NCI-H1436 (cell line): ENCODE measurements around the gene GRPEL2.

Experiments used
- DNase-seq: peaks from one replicate; lab custom pipeline; 2025; lab: John Stamatoyannopoulos, UW

GRPEL2 gene, protein sequence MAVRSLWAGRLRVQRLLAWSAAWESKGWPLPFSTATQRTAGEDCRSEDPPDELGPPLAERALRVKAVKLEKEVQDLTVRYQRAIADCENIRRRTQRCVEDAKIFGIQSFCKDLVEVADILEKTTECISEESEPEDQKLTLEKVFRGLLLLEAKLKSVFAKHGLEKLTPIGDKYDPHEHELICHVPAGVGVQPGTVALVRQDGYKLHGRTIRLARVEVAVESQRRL

GRCh38 chr5:149345147-149345891 lies at the start of gene GRPEL2:
Gene GRPEL2, plus strand, starts transcription at chr5:149345499. Its CDS starts 41 bp downstream, at chr5:149345540.
- peak; percentile 94 for DNase-seq

DNA sequence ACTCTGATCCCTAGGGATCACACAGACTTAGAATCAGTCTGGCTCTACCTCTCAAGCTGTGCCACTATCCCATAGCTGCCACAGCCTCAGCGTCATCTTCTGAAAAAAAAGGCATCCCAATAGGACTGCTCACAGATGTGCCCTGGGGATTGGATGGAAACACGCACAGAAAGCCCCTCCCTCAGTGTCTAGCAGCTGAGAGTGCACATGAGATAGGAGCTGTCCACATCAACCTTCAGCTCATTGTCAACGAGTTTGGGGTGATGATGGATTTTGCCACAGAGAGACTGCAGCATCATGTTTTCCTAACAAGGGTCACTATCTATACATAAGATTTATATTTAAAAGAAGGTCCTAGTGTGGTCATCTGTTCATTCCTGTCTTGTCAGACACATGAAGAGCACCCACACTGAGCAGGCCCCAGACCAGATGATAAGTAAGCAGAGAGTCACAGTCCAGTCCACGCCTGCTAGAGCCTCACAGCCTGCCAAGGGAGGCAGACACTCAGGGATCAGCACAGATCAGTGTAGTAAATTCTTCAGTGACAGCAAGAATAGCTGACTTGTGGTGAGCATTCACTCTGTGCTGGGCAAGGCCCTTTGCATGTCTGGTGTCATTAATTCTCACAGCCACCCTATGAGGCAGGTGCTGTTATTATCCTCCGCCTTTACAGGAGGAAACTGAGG lies 47.8 kb upstream of the GRPEL2 start:
- DNase-seq, result no peak

DNA sequence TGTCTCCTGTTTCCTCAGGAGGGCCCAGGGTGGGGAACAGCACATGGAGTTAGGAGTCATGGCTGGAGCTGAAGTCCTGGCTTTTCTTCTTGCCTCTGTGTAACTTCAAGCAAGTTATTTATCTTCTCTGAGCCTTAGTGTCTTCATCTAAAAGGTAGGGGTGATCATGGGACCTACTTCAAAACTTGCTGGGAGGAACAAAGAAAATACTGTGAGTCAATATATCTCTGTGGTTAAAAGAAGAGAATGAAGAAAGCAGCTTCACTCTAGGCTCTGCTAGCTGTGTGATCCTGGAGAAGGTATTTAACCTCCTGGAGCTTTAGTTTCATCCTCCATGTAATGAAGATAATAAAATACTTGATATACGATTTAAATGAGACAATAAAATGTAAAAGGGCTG lies 47.1 kb upstream of the GRPEL2 start:
- DNase-seq, result no peak

GRCh38 chr5:149298842-149299404 lies 46.4 kb upstream of the GRPEL2 start:
- no peak for DNase-seq

DNA sequence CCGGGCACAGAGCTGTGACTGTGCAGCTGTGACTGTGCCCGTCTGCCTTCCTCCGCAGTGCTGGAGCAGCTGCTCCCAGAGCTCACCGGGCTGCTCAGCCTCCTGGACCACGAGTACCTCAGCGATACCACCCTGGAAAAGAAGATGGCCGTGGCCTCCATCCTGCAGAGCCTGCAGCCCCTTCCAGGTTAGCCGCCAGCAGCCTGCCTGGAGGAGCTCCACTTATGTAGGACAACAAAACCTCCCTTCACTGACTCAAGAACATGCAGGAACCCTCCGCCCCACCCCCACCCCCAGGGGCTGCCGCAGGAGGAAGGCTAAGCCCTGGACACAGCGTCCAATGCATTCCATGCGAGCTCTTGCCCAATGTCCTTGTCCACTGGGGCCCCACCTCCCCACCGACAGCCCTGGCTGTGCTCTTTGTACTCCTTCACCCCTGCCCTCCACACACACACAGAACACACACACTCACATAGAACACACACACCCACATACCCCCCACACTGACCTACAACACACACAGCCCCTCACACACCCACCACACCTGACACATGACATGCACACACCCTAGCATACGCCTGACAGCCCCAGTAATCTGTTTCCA lies 45.7 kb upstream of the GRPEL2 start:
- no peak for DNase-seq

DNA sequence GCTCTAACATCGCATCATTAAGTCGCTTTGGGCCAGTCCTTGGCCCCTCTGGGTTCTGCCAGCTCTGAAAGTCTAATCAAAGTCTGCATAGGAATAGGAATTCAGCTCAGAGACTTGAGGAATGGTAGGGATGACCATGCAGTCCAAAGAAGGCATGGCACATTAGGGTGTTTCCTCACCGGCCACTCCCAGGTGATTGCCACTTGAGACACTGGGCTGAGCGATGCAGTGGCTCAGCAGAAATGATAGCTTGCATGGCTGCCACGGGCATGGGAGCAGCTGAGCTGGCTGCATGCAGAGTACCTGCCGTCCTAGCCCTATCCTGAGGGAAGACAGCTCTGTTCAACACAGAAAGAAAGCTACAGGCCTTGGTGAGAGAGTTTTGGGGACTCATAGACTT lies 44.9 kb upstream of the GRPEL2 start:
- DNase-seq, result no peak

- no peak for DNase-seq
Measured at GRCh38 chr5:149301049-149301743, 44.1 kb upstream of the GRPEL2 start.

DNA sequence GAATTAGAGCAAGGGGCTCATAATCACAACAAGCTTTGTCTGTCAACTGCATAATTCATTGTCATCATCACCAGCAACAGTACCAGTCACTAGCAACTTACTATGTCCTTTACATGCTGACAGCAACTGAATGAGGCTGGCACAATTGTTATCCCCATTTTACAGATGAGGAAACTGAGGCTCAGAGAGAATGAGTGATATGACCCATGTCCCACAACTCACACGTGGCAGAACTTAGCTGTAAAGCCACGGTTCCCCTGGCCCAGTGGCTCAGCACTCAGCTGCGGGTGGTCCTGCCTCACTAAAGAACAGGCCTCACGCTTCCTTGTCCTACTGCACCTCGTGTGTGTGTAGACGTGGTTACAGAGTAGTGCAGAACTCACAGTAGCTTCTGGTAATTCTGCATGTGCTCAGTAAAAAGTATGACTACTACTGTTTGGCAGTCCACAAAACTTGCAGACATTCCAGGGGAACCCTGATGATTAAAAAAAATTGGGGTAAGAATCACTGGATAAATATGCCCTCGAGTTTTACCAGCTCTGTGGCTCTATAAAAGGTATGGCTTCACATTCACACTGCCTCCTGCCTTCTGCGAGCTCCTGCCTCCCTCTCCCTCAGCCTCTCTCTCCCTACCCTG lies 43.4 kb upstream of the GRPEL2 start:
- no peak for DNase-seq

DNA sequence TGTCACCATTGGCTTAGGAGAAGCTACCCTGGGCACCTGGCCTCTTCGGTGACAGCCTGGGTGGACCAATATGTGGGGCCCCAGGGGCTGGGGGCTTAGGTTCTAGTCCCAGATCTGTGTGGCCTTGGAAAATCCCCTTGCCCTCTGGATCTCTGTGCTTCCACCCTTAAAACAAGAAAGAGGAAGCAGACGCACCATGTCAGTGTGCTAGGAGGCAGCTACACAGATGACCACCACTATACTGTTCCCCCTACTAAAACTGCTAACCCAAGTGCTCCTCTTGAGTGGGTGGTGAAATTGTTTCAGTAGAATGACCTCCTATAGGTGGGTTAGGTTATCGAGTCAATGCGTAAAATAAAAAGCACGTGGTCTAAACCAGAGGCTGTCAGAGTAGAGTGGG lies 42.7 kb upstream of the GRPEL2 start:
- no peak for DNase-seq

DNA sequence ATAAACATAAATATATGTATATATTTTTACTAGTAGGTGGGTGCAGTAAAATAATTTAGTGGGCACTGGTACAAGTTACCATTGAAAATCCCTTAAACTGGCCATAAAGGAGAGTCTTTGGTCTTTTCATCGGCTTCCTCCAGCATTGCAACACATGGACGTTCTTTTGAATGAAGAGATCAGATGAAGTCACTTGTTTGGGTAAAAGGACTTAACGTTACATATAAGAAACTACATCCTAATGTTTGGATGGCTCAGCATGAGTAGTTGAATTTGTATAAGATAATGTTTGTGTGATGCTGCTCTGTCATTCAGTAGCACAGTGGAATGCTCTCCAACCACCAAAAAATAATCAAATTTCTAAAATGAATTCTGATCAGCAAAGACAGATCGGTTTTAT lies 42.1 kb upstream of the GRPEL2 start:
- no peak for DNase-seq

DNA sequence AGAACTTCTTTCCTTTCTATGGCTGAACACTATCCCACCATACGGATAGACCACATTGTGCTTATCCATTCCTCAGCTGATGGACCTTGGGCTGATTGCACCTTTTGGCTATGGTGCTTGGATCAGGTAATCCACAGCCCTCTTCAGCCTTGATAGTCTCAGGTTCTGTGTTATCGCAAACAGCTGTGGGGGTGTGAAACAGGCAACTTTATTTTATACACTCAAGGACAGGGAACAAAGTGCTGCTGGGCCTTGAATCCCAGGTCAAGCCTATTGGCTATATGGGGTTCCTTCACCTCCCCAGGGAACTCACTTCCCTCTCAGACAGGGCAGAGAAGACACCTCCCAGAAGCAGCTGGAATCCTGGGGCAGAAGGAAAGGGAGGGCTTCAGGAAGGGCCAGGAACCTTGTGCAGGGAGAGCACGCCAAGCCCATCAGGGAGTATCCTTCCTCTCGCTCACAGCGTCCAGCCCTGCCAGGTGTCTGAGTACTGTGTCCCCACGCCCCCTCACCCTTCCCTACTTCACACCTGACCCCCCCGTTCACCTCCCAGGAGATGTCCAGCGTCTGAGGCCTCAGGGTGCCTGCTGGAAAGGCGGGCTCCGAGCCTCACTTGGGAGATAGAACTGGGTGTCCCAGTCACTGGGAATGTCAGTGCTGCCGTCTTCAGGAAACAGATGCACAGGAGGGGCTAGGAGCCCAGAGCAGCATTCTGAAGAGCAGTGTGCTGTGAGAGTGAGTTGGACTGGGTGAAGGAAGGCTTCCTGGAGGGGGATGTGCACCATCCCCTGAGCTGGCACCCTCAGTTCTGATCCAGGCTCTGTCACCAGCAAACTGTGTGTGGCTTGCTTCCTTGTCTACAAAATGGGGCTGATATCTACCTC lies 40.9 kb upstream of the GRPEL2 start:
- DNase-seq, result no peak

GRCh38 chr5:149309354-149309753 lies 35.9 kb upstream of the GRPEL2 start:
- DNase-seq, result no peak

DNA sequence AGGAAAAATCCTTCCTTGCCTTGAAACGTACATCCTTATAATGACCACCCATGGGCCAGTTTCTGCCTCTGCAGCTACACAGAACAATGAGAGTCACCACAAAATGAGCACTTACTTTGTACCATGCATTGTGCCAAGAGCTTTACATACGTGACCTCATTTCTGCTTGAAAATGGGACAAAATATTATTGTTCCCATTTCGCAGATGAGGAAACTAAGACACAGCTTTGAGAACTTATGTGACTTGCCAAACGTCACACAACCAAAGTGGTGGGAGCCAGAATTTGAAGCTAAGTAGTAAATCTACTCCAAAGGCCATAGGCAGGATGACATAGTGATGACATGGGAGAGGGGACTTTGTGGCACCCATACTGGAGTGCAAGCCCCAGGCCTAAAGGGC lies 34.8 kb upstream of the GRPEL2 start:
- DNase-seq, result no peak

GRCh38 chr5:149310947-149311658 lies 34.2 kb upstream of the GRPEL2 start:
- DNase-seq, result no peak

- DNase-seq, result no peak
Measured at GRCh38 chr5:149313151-149313841, 32.0 kb upstream of the GRPEL2 start.

DNA sequence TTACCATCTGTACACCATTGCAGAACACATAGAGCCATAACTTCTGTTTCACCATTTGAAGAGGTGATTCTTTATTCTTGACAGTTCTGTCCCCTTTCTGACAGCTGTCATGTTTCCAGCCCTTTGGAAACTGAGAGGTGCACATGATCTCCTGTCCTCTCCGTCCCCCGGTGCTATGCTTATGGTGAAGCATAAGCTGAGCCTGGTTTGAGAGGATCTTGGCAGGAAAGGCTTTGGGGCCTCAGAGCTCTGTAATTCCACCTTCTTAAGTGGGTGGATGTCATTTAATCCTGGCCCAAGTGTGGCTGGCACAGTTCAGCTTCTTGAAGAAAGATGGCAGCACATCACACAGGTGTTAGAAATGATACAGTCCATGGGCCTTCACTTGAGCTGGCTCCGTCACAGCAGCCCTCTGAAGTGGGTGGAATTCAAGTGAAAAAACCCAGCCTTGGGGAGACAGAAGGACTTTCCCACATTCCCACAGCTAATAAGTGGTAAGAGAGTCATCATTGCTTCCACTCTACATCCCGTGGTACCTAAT lies 30.7 kb upstream of the GRPEL2 start:
- DNase-seq, result no peak

- DNase-seq, result no peak
Measured at GRCh38 chr5:149315753-149316152, 29.5 kb upstream of the GRPEL2 start.

GRCh38 chr5:149317281-149318048 lies 27.8 kb upstream of the GRPEL2 start:
- peak; percentile 5 for DNase-seq
